GM18498 (cell line): ENCODE data around the gene RAB42.
"Not testable (repeated sequence)": the region's sequence is repeated elsewhere in the genome, so short reads cannot be mapped to it uniquely, and the experiment has no call there.

Source experiments
- ATAC-seq: cut with Tn5 transposase; IDR thresholded peaks from one replicate; pipeline ENCODE4 v1.9.1; 2021; ENCODE audit warnings: mild to moderate bottlenecking, moderate library complexity; ENCODE audit not compliant: unreplicated experiment

Gene RAB42

DNA sequence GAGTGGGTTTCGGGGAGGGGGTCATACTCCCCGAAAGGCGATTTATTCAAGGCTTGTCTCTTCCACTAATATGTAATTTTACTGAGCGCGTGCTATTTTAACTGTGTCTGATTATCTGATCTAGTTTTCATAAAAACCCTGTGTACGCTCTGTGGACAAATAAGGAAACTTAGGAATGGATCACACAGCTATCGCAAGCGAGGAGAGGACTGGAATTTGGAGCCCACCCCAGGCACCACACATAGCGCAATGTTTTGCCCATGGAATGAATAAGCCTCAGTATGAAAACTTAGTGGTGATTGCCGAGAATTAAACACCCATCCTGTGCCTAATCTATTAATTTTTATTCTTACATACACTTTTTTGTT lies 9.8 kb upstream of the RAB42 start:
- ATAC-seq = no peak

DNA sequence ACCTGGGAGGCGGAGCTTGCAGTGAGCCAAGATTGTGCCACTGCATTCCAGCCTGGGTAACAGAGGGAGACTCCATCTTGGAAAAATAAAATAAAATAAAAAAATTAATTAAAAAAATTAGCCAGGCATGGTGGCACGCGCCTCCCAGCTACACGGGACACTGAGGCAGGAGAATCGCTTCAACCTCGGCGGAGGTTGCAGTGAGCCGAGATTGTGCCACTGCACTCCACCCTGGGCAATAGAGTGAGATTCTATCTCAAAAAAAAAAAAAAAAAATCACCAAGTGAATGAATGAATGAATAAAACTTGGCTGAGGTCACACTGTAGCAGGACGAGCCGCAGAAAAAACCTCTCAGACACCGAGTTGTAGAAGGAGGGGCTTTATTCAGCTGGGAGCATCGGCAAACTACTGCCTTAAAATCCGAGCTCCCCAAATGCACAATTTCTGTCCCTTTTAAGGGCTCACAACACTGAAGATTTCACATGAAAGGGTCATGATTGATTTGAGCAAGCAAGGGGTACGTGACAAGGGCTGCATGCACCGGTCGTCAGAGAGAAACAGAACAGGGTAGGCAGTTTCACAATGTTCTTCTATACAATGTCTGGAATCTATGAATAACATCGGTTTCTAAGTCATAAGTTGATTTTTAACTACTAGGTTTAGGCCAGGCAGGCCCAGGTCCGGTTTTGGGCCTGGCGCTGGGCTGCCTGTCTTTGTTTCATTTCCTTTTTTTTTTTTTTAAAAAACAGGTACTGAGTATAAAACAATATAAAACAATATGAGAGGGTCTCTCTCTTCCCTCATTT lies 5.3 kb upstream of the RAB42 start:
- not testable (repeated sequence) for ATAC-seq

DNA sequence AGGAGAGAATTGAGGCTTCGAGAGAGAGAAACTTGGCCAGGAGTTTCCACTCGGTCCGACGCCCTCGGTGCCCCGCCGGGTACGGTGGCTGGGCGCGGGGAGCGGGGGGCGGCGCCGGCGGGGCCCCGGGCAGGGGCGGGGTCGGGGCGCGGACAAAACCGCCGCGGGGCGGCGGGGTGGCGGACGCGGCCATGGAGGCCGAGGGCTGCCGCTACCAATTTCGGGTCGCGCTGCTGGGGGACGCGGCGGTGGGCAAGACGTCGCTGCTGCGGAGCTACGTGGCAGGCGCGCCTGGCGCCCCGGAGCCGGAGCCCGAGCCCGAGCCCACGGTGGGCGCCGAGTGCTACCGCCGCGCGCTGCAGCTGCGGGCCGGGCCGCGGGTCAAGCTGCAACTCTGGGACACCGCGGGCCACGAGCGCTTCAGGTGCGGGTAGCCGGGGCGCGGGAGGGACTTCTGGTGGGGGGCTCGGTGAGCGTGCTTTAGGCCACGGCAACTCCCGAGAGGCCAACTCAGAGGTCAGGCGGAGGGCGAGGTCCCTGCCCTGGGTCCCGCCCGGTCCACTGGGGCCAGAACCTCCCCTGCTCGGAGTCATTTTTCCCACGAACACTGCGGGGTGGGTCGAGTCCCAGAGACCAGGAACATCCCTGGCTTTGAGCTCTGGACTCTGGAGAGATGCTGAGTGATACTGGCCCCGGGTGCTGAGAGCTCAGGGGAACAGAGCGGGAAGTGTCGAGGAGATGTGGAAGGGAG lies 431 bp downstream of the RAB42 start:
- ATAC-seq = peak; percentile 63

DNA sequence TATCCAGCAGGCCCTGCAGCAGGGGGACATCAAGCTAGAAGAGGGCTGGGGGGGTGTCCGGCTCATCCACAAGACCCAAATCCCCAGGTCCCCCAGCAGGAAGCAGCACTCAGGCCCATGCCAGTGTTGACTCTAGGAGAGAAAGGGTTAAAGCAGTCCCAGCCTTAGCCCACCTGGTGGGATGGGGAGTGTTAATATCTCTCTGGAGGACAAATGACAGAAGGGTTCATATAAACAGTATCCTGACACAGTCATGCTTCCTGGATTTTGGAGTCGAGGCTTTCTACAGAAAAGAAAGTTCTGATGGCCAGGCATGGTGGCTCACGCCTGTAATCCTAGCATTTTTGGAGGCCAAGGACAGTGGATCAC lies 1.9 kb downstream of the RAB42 start:
- not testable (repeated sequence) for ATAC-seq

DNA sequence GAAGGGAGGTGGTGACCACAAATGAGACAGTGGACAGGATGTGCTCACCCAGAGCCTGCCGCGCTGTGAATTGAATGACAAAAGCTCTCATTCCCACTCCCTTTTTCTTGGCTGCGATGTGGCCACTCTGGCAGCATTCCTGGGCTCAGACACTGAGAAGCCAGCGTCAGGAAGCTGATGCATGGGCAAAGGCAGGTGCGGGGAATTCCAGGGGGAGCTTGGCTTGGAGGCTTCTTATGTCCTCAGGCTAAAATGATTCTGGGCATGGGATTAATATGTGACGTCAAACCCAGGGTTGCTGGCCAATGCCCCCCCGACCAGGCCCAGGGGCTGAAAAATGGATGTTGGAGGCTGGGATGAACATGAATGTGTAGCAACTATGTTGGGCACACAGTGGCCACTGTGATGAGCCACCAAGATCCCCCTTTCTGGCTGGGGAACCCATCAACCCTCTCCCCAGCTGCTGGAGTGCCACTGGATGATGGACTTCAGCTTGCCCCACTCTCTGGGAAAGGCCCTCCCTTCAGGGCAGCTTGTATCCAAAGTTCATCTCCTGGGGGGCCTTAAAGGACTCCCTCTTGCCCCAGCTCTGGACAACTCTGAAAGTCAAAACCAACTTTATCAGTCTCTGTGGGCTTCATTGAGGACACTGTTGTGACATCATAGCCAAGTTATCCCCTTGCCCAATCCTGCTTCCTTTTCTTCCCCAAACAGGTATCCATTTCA lies 2.8 kb downstream of the RAB42 start:
- not testable (repeated sequence) for ATAC-seq

DNA sequence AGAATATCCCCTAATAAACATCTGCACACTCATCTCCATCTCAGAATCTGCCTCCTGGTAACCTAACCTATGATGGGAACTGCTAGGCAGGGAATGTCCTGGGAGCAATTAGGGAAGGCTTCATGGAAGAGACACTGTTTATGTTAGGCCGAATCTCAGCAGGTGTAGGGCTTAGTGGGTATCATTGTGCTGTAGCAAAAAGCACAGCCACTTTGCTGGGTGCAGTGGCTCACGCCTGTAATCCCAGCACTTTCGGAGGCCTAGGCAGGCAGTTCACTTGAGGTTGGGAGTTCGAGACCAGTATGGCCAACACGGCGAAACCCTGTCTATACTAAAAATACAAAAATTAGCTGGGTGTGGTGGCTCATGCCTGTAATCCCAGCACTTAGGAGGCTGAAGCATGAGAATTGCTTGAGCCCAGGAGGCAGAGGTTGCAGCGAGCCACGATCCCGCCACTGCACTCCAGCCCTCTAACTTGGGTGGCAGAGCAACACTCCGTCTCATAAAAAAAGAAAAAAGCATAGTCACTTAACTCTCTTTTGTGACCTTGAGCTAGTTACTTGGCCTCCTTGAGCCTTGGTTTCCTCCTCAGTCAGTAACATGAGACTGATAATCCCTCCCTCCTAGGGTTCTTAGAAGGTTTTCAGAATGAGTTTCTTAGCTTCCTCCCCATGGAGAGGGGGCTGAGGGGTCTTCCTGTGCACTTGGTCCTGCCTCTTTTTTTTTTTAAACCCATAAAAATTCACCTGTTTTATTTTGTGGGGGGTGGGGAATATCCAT lies 3.5 kb downstream of the RAB42 start:
- ATAC-seq = no peak

DNA sequence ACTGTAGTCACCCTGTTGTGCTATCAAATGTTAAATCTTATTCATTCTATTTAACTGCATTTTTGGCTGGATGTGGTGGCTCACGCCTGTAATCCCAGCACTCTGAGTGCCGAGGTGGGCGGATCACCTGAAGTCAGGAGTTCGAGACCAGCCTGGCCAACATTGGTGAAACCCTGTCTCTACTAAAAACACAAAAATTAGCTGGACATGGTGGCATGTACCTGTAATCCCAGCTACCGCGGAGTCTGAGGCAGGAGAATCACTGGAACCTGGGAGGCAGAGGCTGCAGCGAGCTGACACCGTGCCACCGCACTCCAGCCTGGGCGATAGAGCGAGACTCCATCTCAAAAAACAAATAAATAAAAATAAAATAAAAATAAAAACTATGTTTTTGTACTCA lies 4.2 kb downstream of the RAB42 start:
- ATAC-seq = not testable (repeated sequence)

DNA sequence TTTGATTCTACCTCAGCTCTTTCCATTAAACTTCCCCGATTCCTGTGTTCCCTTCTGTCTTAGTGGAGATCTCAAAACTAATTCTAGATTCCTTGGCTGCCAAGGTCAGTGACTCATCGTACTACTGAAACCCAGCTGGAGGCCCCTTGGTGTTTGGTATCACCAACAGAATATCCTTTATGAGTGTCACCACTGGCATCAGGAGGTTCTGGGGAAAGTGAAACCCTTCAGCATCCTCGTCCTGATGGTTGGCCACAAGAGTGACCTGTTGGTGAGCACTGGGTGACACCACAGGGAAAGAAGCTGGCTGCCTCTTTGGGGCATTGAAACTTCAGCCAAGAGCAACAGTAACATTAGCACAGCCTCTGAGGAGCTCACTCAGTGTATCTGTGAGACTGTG lies 9.6 kb downstream of the RAB42 start:
- no peak for ATAC-seq

DNA sequence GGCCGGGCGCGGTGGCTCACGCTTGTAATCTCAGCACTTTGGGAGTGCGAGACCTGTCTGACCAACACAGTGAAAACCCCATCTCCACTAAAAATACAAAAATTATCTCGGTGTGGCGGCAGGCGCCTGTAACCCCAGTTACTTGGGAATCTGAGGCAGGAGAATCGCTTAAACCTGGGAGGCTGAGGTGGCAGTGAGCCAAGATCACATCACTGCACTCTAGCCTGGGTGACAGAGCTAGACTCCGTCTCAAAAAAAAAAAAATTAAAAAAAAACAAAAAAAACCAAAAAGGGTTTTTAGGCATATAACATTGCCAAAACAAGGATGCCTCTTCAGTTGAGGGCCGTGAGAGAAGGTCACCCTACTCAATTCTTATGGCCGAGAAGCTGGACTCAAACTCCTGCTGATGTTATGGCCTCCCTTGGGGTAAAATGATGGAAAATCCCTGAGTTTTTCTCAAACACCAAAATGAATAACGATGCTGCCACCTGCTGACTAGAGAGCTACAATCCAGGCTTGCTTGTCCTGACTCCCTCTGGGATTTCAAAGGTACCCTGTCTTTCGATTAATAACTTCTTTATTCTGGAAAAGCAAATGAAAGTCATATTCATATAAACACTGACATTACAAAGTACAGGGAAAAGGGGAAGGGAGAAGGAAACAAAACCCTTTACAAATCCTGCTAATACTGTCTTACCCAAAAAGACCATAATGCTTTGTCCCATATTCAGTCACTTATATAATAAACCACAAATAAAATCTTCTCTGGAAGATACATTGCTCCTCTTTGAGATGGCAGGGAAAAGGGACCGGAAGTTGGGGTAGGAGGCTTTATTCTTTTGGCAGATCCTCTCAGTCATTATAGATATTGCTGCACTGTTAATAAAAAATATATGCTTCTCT lies 10.7 kb downstream of the RAB42 start:
- no peak for ATAC-seq

DNA sequence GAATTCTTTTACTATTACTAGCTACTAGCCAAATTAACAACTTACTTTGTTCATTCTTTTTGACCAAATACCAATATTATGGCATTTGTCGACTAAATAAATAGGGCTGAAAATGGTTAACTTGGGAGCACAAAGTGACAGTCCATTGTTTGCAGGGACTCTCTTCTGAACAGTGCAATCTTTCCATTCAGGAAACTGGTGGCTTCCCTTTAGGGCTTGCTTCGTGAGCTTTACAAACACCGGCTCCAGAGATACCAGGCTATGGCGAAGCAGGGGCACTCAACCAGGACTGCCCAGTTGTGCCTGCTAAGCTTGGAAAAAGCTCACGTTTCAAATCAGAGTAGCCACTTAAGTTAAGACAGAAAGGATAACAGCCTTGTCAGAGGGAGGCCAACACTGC lies 12.3 kb downstream of the RAB42 start:
- no peak for ATAC-seq

DNA sequence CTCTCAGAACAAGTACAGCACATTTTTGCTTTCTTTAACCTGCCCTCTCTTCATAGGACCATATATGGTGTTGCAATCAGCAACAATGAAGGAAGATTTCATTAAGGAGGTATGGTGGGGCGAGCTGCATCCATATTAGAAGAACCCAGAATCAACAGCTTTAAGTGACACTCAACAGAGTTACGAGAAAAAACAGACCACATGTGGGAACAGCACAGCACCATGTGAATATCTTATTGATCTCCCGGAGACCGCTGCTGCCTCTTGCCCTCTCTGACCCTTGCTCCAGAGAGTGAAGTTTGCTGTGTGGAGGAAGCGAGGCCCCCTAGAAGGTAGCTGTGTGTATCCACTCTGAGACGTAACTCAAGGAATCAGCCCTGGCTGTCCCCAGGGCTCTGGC lies 12.9 kb downstream of the RAB42 start:
- ATAC-seq = no peak

DNA sequence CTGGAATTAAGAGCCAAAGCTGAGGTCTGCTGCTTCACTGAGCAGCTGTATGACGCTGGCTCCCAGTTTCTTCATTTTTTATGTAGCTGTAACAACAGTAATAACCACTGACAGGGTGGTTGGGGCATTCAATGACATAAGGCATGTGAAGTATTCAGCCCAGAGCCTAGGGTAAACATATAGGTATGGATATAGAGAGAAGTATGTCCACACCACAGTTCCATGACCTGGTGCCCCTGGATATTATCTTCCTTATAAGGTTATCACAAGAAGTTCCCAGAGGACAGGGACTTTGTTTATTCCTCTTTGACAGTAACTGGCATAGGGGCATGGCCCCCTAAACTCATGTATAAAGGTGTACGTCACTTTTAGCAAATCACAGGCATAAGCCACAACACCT lies 14.7 kb downstream of the RAB42 start:
- ATAC-seq = no peak

DNA sequence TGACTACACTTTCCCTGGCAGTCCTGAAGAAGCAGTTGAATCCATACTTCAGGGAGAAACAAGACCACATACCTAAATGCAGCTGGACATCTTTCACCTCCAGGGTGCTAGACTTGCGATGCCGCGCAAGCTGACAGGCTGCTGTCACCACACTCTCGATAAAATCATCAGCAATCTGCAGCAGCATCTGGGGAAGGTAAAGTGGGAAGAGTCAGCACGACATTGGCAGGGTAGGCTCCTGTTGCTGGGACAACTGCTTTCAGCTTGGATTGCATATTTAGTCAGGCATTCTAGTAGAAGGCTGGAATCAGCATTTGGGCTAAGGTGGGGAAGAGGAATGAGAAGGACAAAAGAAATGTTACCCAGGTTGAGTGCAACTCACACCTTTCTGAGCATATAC lies 21.1 kb downstream of the RAB42 start:
- no peak for ATAC-seq

DNA sequence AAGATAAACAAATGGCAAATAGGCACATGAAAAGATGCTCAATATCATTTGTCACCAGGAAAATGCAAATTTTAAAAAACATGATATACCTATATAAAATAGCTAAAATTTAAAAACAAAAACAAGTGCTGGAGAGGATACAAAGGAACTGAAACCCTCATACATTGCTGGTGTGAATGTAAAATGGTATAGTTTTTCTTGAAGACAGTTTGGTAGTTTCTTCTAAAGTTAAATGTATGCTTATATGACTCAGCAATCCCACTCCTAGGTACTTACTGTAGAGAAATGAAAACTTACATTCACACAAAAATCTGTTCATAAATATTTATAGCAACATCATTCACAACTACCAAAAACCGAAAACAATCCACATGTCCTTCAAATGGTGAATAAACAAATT lies 39.6 kb downstream of the RAB42 start:
- ATAC-seq = no peak

DNA sequence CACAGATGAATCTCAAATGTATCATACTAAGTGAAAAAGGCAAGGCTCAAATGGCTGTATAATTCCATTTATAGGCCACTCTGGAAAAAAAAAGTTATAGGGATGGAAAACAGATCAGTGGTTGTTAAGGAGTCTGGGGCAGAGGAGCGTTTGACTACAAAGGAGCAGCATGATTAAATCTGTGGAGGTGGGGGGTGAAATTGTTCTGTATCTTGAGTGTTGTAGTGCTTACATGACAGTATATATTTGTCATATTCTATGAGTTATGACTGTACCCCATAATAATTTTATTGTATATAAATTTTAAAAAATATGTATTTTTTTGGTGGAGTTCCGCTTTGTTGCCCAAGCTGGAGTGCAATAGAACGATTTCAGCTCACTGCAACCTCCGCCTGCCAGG lies 40.5 kb downstream of the RAB42 start:
- no peak for ATAC-seq

DNA sequence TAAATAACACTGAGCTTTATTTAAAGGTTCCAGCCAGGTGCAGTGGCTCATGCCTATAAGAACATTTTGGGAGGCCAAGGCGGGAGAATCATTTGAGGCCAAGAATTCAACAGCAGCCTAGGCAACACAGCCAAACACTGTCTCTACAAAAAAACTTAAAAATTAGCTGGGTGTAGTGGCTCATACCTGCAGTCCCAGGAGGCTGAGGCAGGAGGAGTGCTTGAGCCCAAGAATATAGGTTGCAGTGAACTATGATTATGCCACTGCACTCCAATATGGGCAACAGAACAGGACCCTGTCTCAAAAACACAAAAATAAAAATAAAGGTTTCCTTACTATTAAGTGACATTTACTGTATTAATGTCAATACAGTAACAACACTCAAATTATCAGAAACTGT lies 48.7 kb downstream of the RAB42 start:
- no peak for ATAC-seq

DNA sequence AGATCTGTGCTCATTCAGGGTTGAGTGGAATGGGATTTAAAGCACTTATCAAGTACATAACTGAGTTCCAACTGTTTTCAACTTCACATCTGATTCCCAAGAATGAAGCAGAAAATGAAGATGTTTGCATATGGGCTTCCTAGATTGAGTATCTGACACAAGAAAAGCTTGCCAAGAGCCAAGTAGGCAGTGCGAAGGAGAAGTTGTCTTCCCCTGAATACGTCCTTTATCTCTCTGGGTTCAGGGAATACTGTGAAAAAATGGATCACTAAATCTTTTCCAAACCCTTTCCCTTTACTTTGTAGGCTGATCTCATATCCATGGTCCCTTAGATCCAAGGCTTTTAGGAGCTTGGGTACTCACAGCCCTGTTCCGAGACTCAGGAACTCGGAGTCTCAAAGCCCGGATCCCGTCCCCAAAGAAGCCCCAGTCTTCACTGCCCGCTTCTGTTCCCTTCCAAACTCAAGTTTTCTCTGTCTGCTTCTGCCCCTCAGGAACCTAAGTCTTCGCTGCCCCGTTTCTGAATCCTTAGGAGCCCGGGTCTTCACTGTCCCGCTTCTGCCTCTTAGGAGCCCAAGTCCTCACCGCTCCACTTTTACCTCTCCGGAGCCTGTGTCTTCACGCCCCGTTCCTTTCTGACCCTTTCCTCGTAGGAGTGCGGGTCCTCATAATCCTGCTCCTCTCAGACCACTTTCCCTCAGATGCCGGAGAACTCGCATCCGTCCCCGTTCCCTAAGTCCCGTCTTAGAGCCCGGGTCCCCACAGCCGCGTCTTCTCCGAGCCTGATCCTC lies 50.2 kb downstream of the RAB42 start:
- peak; percentile 29 for ATAC-seq

DNA sequence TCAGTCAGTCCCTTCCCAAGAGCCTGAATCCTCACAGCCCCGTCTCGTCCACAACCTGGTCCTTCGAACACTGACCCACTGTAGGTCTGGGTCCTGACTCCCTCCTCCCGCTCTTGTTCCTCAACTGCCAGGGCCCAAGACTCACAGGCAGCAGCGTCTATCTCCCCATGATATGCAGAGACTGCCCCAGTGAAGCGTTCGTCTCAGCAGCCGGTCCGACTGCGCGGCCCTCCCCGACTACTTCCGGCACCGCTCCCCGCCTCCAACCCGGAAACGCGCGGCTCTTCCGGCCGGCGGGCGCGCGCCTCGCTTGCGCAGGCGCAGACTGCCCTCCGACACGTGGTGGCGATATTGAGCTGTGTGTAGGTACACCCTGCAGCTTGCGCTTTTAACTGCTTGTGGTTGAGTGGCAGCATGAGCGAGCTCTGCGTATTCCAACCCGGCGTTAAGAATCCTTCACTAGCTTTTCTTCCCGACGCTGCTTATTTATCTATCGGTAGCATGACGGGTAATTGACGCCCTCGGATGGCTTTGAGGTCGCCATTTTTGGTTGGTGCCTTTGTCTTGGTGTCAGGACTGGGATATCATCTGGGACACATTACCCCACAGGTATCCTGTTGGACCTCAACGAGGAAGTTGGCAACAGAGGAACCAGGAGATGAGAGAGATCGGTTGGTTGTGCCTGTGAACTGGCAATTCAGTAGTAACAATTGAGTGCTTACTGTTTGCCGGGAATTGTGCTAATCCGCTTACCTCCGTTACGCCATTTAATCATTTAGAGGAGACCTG lies 51.0 kb downstream of the RAB42 start, which contains the start of gene TAF12:
TAF12 (minus strand) TSS at position 221 of the 789 bp plus-strand sequence. CDS start 20,986 bp downstream, outside the sequence.
- ATAC-seq = peak; percentile 79
